ENCODE measurements around the gene VAPA.

- TF ChIP-seq CTCF (IDR thresholded peaks at IDR 0.05; ENCODE audit: low read length) (no peak), EZH2 (IDR thresholded peaks at IDR 0.05; ENCODE audit: borderline replicate concordance, low read length) (no peak)
Measured at GRCh38 chr18:9933865-9934264, 20.0 kb downstream of the VAPA start.

Data from OCI-LY1 (cell line).